NB4 (cell line): ENCODE data around the gene BATF.

Experiments used
- POLR2A ChIP-seq: IDR thresholded peaks from 2 replicates; pipeline ENCODE4 v1.6.1; 2011; ENCODE audit warnings: mild to moderate bottlenecking; ENCODE audit not compliant: insufficient read length; ENCODE audit errors: extremely low read depth
- TF ChIP-seq, protein P1 (sequence below): IDR thresholded peaks from one replicate; pipeline ENCODE4 v1.5.1; 2012; ENCODE audit warnings: low read depth, low read length

DNA sequence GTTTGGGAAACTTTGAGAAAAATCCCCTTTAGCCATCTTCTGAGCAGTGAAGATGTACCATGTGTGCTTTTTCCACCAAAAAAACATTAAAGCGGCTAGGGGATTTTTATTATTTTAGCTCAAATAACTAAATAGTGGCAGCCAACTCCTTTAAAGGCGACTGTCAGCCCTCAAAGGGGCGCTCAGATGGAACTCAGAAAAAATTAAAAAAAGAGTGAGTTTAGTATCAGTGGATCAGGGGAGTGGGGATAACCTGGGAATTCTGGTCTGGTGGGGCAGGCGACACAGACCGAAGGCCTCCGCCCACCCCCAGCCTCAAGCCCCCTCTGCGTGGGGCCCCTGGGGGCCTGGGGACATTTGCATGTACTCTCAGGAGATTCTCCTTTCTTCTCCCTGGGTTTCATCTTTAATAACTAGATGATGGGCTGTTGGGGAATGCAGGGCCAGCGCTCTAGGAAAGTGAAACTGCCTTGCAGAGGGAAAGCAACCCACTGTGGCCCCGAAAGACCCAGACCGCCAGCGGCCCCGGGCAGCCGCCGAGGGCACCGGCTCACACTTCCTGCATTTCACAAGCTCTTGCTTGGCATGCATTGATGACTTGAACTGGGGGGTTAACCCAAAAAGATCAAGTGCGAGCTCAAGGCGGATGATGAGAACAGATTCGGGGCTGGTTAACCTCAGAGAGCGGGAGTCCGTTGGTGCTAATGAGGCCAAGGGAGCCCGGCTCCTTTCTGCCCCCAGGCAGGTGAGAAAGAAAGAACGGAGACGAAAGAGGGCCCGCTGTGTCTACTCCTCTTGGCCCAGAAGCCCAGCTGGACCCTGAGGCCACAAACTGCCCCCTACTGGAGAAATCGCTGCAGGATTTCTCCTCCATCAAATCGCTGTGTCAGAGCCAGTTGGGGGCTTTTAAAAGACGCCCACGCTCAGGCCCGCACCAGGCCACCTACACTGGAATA is 7.3 kb upstream of the BATF start:
- TF ChIP-seq, protein P1, sequence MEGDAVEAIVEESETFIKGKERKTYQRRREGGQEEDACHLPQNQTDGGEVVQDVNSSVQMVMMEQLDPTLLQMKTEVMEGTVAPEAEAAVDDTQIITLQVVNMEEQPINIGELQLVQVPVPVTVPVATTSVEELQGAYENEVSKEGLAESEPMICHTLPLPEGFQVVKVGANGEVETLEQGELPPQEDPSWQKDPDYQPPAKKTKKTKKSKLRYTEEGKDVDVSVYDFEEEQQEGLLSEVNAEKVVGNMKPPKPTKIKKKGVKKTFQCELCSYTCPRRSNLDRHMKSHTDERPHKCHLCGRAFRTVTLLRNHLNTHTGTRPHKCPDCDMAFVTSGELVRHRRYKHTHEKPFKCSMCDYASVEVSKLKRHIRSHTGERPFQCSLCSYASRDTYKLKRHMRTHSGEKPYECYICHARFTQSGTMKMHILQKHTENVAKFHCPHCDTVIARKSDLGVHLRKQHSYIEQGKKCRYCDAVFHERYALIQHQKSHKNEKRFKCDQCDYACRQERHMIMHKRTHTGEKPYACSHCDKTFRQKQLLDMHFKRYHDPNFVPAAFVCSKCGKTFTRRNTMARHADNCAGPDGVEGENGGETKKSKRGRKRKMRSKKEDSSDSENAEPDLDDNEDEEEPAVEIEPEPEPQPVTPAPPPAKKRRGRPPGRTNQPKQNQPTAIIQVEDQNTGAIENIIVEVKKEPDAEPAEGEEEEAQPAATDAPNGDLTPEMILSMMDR: peak; percentile 17
- no peak for TF ChIP-seq POLR2A
